Glutamatergic neuron (in vitro differentiated cells): Measurements from ENCODE around the gene GRM4. TPM values are rescaled to one million over a fixed set of nuclear protein-coding genes. Genes with fewer than 3 reads are reported as not detected.
"Not testable (repeated sequence)": the region's sequence is repeated elsewhere in the genome, so short reads cannot be mapped to it uniquely, and the experiment has no call there.

Source experiments
- DNase-seq: peaks from one replicate; pipeline ENCODE4 v3.0.0; 2022
- H3K27ac Mint-ChIP-seq: one replicate; pipeline ENCODE4 v1.8.0; 2020; ENCODE audit warnings: mild to moderate bottlenecking, mixed read lengths, inconsistent platforms; ENCODE audit not compliant: unreplicated experiment
- H3K27me3 Mint-ChIP-seq: one replicate; pipeline ENCODE4 v1.8.0; 2020; ENCODE audit warnings: mild to moderate bottlenecking, moderate library complexity, mixed read lengths, inconsistent platforms; ENCODE audit not compliant: unreplicated experiment
- H3K36me3 Mint-ChIP-seq: one replicate; pipeline ENCODE4 v1.8.0; 2020; ENCODE audit warnings: mild to moderate bottlenecking, mixed read lengths, inconsistent platforms; ENCODE audit not compliant: unreplicated experiment
- H3K4me1 Mint-ChIP-seq: one replicate; pipeline ENCODE4 v1.8.0; 2020; ENCODE audit warnings: mild to moderate bottlenecking, low read depth, mixed read lengths, inconsistent platforms; ENCODE audit not compliant: unreplicated experiment
- H3K4me3 Mint-ChIP-seq: one replicate; pipeline ENCODE4 v1.8.0; 2020; ENCODE audit warnings: mild to moderate bottlenecking, mixed read lengths, inconsistent platforms; ENCODE audit not compliant: unreplicated experiment
- H3K9me3 Mint-ChIP-seq: one replicate; pipeline ENCODE4 v1.8.0; 2020; ENCODE audit warnings: mild to moderate bottlenecking, moderate library complexity, mixed read lengths, inconsistent platforms; ENCODE audit not compliant: unreplicated experiment
- long read RNA-seq: library from polyadenylated mRNA; unstranded; transcript quantifications from one replicate; pipeline ENCODE4 v2.0.0, GENCODE V29; 2020; ENCODE audit not compliant: unreplicated experiment
- total RNA-seq: library from RNA; stranded (reverse); fragmentation: NEBNext Ultra II Directional; extraction: Animal tissue kit (Norgen Biotek cat#: 25700); gene quantifications from one replicate; pipeline ENCODE4 v1.2.1, GENCODE V29; 2021; ENCODE audit not compliant: unreplicated experiment
- TF ChIP-seq, protein P1 (sequence below): fragments of 200-600 bp; sonication (generic); IDR thresholded peaks from one replicate; pipeline ENCODE4 v1.5.0; 2021; ENCODE audit not compliant: partially characterized antibody, unreplicated experiment

The GRM4 gene
- 119 TPM for total RNA-seq
- long read RNA-seq, partial matches to known transcripts, result 1 of 5 reads
- long read RNA-seq, other reads (novel, unspliced or antisense), result 4 of 5 reads

DNA sequence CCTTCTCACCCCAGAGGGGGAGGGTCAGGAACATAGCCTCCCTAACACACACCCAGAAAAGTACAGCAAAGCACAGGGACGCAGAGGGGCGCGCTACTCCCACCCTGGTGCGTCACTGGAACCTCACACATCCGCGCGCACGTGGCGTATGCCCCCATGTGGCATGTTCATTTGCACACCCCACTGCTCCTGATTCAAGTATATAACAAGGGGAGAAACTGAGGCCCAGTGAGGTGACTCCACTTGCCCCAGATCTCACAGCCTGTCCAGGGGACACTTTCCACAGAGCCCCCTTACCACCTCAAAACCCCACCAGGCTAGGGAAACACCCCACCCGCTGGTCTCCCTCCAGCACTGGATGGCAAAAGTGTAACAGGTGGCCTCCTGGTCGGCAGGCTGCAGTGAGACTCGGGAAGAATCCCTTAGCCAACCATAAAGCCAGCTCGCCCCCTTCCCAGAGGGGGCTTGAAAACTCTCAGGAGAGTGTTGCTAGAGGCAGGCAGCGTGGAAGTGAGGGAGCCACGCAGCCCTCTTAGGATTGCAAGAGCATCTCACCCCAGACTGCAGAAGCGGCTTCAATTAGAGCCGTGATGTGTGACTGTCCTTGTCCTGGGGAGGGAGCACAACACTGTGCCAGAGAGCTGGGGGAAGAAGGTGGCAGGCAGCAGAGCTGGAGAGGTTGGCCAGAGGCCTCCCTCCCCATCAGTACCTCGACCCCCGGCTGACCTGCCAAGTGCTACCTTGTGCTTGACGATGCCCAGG, at the start of gene GRM4:
TSS of gene GRM4 (minus strand) at position 67 of the 762 bp plus-strand sequence. CDS start 12,591 bp downstream, outside the sequence.
- peaks cover 12% of the 10 kb centered on the region for H3K9me3 Mint-ChIP-seq

DNA sequence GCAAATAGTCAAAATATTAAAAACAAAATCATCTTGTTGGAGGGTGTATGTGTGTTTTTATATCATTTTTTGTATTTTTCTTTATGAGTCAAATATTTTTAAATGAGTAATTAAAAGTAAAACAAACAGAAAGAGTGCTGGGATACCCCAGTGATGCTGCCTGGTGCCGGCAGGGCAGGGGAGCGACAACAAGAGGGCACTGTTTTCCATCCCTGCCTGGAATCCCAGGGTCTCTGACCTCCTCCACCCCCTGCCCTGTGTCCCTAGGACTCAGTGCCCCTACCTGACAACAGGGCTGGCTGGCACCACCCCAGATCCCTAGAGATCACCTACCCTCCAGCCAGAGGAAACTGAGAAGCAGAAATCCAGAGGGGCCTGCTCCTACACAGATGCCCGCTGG, 48.9 kb upstream of the GRM4 start:
- Mint-ChIP-seq H3K27me3 (peaks cover 6% of the 10 kb centered on the region), H3K27ac (no peak overlapping the region), H3K36me3 (no peaks in the 10 kb centered on the region), H3K4me1 (peaks cover 6% of the 10 kb centered on the region), H3K9me3 (no peaks in the 10 kb centered on the region), H3K4me3 (no peak overlapping the region)
- TF ChIP-seq, protein P1, sequence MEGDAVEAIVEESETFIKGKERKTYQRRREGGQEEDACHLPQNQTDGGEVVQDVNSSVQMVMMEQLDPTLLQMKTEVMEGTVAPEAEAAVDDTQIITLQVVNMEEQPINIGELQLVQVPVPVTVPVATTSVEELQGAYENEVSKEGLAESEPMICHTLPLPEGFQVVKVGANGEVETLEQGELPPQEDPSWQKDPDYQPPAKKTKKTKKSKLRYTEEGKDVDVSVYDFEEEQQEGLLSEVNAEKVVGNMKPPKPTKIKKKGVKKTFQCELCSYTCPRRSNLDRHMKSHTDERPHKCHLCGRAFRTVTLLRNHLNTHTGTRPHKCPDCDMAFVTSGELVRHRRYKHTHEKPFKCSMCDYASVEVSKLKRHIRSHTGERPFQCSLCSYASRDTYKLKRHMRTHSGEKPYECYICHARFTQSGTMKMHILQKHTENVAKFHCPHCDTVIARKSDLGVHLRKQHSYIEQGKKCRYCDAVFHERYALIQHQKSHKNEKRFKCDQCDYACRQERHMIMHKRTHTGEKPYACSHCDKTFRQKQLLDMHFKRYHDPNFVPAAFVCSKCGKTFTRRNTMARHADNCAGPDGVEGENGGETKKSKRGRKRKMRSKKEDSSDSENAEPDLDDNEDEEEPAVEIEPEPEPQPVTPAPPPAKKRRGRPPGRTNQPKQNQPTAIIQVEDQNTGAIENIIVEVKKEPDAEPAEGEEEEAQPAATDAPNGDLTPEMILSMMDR, result no peak
- no peak for DNase-seq

More for the DNA sequence above, at the start of gene GRM4:
- H3K27me3 Mint-ChIP-seq, result peaks cover 11% of the 10 kb centered on the region
- peak within 1 kb of the TSS; percentile 84 for H3K4me3 Mint-ChIP-seq
- TF ChIP-seq, protein P1, result no peak
- peak within 1 kb of the TSS; percentile 98 for H3K27ac Mint-ChIP-seq
- DNase-seq, result no peak
- H3K4me1 Mint-ChIP-seq, result peaks cover 61% of the 10 kb centered on the region
- H3K36me3 Mint-ChIP-seq, result no peaks in the 10 kb centered on the region

DNA sequence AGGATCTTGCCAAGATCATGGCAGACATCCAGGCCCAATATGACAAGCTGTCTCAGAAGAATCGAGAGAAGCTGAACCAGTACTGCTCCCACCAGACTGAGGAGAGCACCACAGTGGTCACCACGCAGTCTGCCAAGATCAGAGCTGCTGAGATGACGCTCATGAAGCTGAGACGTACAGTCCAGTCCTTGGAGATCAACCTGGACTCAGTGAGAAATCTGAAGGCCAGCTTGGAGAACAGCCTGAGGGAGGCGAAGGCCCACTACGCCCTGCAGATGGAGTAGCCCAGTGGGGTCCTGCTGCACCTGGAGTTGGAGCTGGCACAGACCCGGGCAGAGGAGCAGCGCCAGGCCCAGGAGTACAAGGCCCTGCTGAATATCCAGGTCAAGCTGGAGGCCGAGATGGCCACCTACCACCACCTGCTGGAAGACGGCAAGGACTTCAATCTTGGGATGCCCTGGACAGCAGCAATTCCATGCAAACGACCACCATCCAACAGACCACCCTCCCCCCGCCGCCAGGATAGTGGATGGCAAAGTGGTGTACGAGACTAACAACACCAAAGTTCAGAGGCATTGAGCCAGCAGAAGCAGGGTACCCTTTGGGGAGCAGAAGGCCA, 44.7 kb upstream of the GRM4 start:
- H3K9me3 Mint-ChIP-seq, result no peaks in the 10 kb centered on the region
- H3K4me3 Mint-ChIP-seq, result no peak overlapping the region
- H3K27ac Mint-ChIP-seq, result no peak overlapping the region
- H3K36me3 Mint-ChIP-seq, result no peaks in the 10 kb centered on the region
- no peaks in the 10 kb centered on the region for H3K4me1 Mint-ChIP-seq
- peaks cover 6% of the 10 kb centered on the region for H3K27me3 Mint-ChIP-seq
- DNase-seq, result no peak
- TF ChIP-seq, protein P1, result no peak

DNA sequence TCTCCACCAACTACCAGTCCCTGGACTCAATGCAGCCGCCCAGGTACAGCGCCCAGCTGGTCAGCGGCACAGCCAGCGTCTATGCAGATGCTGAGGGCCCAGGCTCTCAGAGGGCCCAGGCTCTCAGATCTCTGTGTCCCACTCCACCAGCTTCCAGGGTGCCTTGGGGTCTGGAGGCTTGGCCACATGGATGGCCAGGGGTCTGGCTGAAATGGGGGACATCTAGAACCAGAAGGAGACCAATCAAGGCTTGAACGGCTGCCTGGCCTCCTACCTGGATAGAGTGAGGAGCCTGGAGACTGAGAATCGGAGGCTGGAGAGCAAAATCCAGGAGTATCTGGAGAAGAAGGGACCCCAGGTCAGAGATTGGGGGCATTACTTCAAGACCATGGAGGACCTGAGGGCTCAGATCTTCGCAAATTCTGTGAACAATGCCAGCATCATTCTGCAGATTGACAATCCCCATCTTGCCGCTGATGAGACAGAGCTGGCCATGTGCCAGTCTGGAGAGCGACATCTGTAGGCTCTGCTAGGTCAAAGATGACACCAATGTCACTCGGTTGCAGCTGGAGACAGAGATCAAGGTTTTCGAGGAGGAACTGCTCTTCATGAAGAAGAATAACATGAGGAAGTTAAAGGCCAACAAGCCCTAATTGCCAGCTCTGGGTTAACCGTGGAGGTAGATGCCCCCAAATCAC, 44.1 kb upstream of the GRM4 start:
- peaks cover 2% of the 10 kb centered on the region for H3K27me3 Mint-ChIP-seq
- H3K4me3 Mint-ChIP-seq, result no peak overlapping the region
- no peaks in the 10 kb centered on the region for H3K36me3 Mint-ChIP-seq
- no peaks in the 10 kb centered on the region for H3K9me3 Mint-ChIP-seq
- DNase-seq, result no peak
- no peak overlapping the region for H3K27ac Mint-ChIP-seq
- TF ChIP-seq, protein P1, result no peak
- H3K4me1 Mint-ChIP-seq, result no peaks in the 10 kb centered on the region

DNA sequence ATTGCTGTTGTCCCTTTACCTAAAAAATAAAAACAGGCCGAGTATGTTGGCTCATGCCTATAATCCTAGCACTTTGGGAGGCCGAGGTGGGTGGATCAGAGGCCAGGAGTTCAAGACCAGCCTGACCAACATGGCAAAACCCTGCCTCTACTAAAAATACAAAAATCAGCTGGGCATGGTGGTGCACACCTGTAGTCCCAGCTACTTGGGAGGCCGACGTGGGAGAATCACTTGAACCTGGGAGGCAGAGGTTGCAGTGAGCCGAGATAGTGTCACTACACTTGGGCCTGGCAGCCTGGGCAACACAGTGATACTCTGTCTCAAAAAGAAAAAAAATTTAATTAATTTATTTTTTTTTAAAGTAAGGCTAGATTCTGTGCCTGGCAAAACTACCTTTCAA, 38.8 kb upstream of the GRM4 start:
- H3K27ac Mint-ChIP-seq, H3K4me1 Mint-ChIP-seq, H3K9me3 Mint-ChIP-seq, H3K36me3 Mint-ChIP-seq, H3K4me3 Mint-ChIP-seq, DNase-seq, H3K27me3 Mint-ChIP-seq: not testable (repeated sequence)
